Frontal cortex (tissue), 4 donors: ENCODE measurements around the gene TRIM65. TPM values are rescaled to one million over a fixed set of nuclear protein-coding genes. Genes with fewer than 3 reads are reported as not detected.

Experiments used
- DNase-seq, 2 donors: peaks; one replicate each; pipeline ENCODE4 v3.0.0; 2012; ENCODE audit warnings: low spot score in 2 of 2
- FAIRE-seq: peaks from 2 replicates; lab custom pipeline; 2012; peaks lifted over from hg19 to GRCh38; lab: Jason Lieb, UNC
- total RNA-seq: library from RNA; depleted of rRNA; stranded (reverse); fragments of >200 nt; gene quantifications from one replicate; pipeline ENCODE4 v1.2.3, GENCODE V29; 2014
- donor health status: control.
- donor health status: control.
- donor health status: control.

Gene TRIM65
- total RNA-seq, 1 donor from 2014 or later, result 11.8 TPM

- FAIRE-seq, result no peak
- DNase-seq, result no peak
Measured at GRCh38 chr17:75919611-75920010, 22.9 kb upstream of the TRIM65 start.

GRCh38 chr17:75917917-75918445 is 21.2 kb upstream of the TRIM65 start:
- FAIRE-seq (no peak), DNase-seq (no peak)

GRCh38 chr17:75917141-75917916 is 20.6 kb upstream of the TRIM65 start:
- DNase-seq (no peak), FAIRE-seq (no peak)

GRCh38 chr17:75915268-75915667 is 18.5 kb upstream of the TRIM65 start:
- FAIRE-seq (no peak), DNase-seq (no peak)

- DNase-seq (no peak), FAIRE-seq (no peak)
Measured at GRCh38 chr17:75914643-75915267, 18.0 kb upstream of the TRIM65 start.

- FAIRE-seq (no peak), DNase-seq (no peak)
Measured at GRCh38 chr17:75913537-75914210, 16.9 kb upstream of the TRIM65 start.

GRCh38 chr17:75910699-75911098 is 13.9 kb upstream of the TRIM65 start:
- FAIRE-seq, result no peak
- no peak for DNase-seq

GRCh38 chr17:75909812-75910274 is 13.1 kb upstream of the TRIM65 start:
- FAIRE-seq (no peak), DNase-seq (no peak)

- FAIRE-seq, result no peak
- DNase-seq, result no peak
Measured at GRCh38 chr17:75909051-75909811, 12.5 kb upstream of the TRIM65 start.

- DNase-seq, result no peak
- FAIRE-seq, result no peak
Measured at GRCh38 chr17:75908201-75908600, 11.4 kb upstream of the TRIM65 start.

GRCh38 chr17:75906143-75906884 is 9.6 kb upstream of the TRIM65 start:
- DNase-seq (no peak), FAIRE-seq (no peak)

GRCh38 chr17:75904749-75905521 is 8.2 kb upstream of the TRIM65 start, which contains the start of gene MRPL38:
Gene MRPL38 (minus strand): TSS chr17:75904884. CDS start chr17:75904875, 9 bp downstream.
- DNase-seq (peak; percentile 92 to 95), FAIRE-seq (no peak)

- DNase-seq (no peak), FAIRE-seq (no peak)
Measured at GRCh38 chr17:75902406-75902805, 5.7 kb upstream of the TRIM65 start.

- FAIRE-seq (no peak), DNase-seq (no peak)
Measured at GRCh38 chr17:75901727-75902126, 5.0 kb upstream of the TRIM65 start.

- FAIRE-seq (no peak), DNase-seq (no peak)
Measured at GRCh38 chr17:75900691-75901533, 4.2 kb upstream of the TRIM65 start.

GRCh38 chr17:75899767-75900468 is 3.2 kb upstream of the TRIM65 start:
- FAIRE-seq (no peak), DNase-seq (no peak)

GRCh38 chr17:75899353-75899752 is 2.6 kb upstream of the TRIM65 start:
- FAIRE-seq (no peak), DNase-seq (no peak)
